ENCODE data around the gene FAM200A.

- TF ChIP-seq CTCF (IDR thresholded peaks at IDR 0.05; ENCODE audit: low read depth, low read length, missing input control) (no peak), REST (IDR thresholded peaks at IDR 0.05) (peak; percentile 65), ATF3 (IDR thresholded peaks at IDR 0.05) (peak; percentile 8), MAX (IDR thresholded peaks at IDR 0.05) (peak; percentile 76), YY1 (IDR thresholded peaks at IDR 0.05) (peak; percentile 41), SP1 (IDR thresholded peaks at IDR 0.05) (peak; percentile 39), FOXA1 (IDR thresholded peaks at IDR 0.05) (no peak), RAD21 (IDR thresholded peaks at IDR 0.05) (peak; percentile 31 to 53), EGR1 (IDR thresholded peaks at IDR 0.05; ENCODE audit: low read depth in 2 of 2) (peak; percentile 12 to 62), JUND (IDR thresholded peaks at IDR 0.05) (no peak), TAF1 (conservative IDR thresholded peaks at IDR 0.05) (peak; percentile 62), HNF4G (IDR thresholded peaks at IDR 0.05) (no peak), ZBTB33 (IDR thresholded peaks at IDR 0.05) (peak; percentile 52), GABPA (IDR thresholded peaks at IDR 0.05 in 1 of 2, conservative IDR thresholded peaks at IDR 0.05 in 1 of 2) (peak; percentile 97 to 99)
These were observed 51.9 kb downstream of the FAM200A start, which contains the start of gene ZNF394 for GRCh38 chr7:99499721-99500636.

Data from liver (tissue), 3 donors.